Stomach (tissue), 4 donors: ENCODE data around the gene SAMM50.

Source experiments
- CTCF ChIP-seq, 7 experiments: fragments of 450-650 bp in 4 of 7; fragments of 200-600 bp in 3 of 7; sonication (generic) in 3 of 7; IDR thresholded peaks; one replicate each; pipeline ENCODE4 v1.5.1; 2016 to 2019; ENCODE audit warnings: antibody characterized with exemption in 7 of 7, control low read depth in 2 of 7, mild to moderate bottlenecking in 1 of 7
- EP300 ChIP-seq: sonication (generic); formaldehyde crosslinking; IDR thresholded peaks from one replicate; pipeline ENCODE4 v1.6.1; 2017; ENCODE audit warnings: antibody characterized with exemption
- POLR2A ChIP-seq, 4 donors: fragments of 450-650 bp; IDR thresholded peaks; one replicate each; pipeline ENCODE4 v1.6.1; 2016; ENCODE audit warnings: antibody characterized with exemption in 4 of 4, control low read depth in 2 of 4, mild to moderate bottlenecking in 1 of 4, moderate library complexity in 1 of 4

DNA sequence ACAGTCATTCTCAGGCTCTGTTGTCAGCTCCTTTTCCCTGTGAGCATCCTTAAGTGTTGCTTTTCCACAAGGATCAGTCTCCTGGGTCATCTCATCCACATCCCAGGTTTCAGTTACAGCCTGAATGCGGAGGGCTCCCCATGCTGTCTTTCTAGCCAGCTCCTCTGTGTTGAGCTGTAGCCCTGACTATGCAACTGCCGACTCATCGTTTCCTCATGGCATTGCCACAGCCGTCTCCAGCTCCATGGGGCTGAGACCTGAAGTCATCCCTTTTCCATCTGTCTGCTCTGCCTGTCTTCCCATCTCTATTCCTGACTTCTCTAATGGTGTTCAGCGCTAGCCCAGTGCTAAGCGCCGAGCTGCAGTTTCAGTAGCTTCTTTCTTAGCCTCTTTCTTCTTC, 11.8 kb downstream of the SAMM50 start:
- no peak for TF ChIP-seq CTCF (IDR thresholded peaks at IDR 0.05)
- no peak for TF ChIP-seq POLR2A (IDR thresholded peaks at IDR 0.05)
- no peak for TF ChIP-seq EP300
